ENCODE measurements around the gene ERC2. TPM values are rescaled to one million over a fixed set of nuclear protein-coding genes. Genes with fewer than 3 reads are reported as not detected.

ERC2 gene
- total and polyA plus RNA-seq, 2 of the 13 experiments (the other 11 are each of a cell fraction or from before 2014, with no cell fraction given) = 0.16 to 0.22 TPM

DNA sequence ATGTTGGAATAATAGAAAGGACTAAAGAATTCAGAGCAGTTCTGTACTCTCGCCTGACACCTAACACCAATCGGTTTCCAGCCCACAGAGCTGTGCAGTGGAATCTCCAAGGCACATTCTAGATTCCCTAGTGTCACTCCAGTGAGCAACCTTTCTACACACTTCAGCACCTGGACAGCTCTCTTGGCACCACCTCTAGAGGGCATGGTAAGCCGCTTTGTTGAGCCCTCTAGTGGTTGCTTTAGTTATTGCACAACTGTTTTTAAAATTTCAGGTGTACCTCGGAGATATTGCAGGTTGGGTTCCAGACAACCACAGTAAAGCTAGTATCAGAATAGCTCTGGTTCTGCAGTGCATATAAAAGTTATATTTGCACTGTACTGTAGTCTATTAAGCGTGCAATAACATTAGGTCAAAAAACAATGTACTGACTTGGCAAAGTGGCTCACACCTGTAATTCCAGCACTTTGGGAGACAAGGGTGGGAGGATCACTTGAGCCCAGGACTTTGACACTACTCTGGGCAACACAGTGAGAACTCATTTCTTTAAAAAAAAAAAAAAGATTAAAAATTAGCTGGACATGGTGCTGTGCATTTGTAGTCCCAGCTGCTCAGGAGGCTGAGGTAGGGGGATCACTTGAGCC, 26.5 kb upstream of the ERC2 start (continued):
- TF ChIP-seq CBX1 (IDR thresholded peaks at IDR 0.05; ENCODE audit: low read depth) (no peak), ZNF292 (CRISPR knock-in tag; IDR thresholded peaks at IDR 0.05; ENCODE audit: borderline replicate concordance, low read depth) (no peak), ZNF614 (CRISPR knock-in tag; IDR thresholded peaks at IDR 0.05; ENCODE audit: borderline replicate concordance) (peak; percentile 81), KLF15 (CRISPR knock-in tag; IDR thresholded peaks at IDR 0.05; ENCODE audit: borderline replicate concordance) (peak; percentile 86; the same call in 1 of the 2 replicates), REPIN1 (CRISPR knock-in tag; IDR thresholded peaks at IDR 0.05; ENCODE audit: borderline replicate concordance, low read depth) (peak; percentile 85; the same call in 1 of the 2 replicates), DNMT1 (CRISPR knock-in tag; IDR thresholded peaks at IDR 0.05) (no peak), TCF7L2 (IDR thresholded peaks at IDR 0.05; ENCODE audit: low read depth, low read length) (no peak), ZNF180 (CRISPR knock-in tag; IDR thresholded peaks at IDR 0.05; ENCODE audit: borderline replicate concordance, low read depth) (no peak), ZIK1 (CRISPR knock-in tag; IDR thresholded peaks at IDR 0.05; ENCODE audit: borderline replicate concordance, low read depth) (no peak), SATB2 (CRISPR knock-in tag; IDR thresholded peaks at IDR 0.05) (peak; percentile 94; the same call in 1 of the 2 replicates), HNRNPK (IDR thresholded peaks at IDR 0.05; ENCODE audit: low read depth, low read length, poor library complexity, severe bottlenecking) (no peak), ZNF432 (CRISPR knock-in tag; IDR thresholded peaks at IDR 0.05; ENCODE audit: borderline replicate concordance) (no peak), ZNF7 (CRISPR knock-in tag; IDR thresholded peaks at IDR 0.05) (peak; percentile 66)
- TF ChIP-seq, protein P1, sequence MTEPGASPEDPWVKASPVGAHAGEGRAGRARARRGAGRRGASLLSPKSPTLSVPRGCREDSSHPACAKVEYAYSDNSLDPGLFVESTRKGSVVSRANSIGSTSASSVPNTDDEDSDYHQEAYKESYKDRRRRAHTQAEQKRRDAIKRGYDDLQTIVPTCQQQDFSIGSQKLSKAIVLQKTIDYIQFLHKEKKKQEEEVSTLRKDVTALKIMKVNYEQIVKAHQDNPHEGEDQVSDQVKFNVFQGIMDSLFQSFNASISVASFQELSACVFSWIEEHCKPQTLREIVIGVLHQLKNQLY (CRISPR knock-in tag; IDR thresholded peaks at IDR 0.05) = peak; percentile 61; the same call in 1 of the 2 replicates
- TF ChIP-seq, protein P2, sequence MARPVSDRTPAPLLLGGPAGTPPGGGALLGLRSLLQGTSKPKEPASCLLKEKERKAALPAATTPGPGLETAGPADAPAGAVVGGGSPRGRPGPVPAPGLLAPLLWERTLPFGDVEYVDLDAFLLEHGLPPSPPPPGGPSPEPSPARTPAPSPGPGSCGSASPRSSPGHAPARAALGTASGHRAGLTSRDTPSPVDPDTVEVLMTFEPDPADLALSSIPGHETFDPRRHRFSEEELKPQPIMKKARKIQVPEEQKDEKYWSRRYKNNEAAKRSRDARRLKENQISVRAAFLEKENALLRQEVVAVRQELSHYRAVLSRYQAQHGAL (CRISPR knock-in tag; IDR thresholded peaks at IDR 0.05; ENCODE audit: not compliant biosample characterization) = no peak
- TF ChIP-seq, protein P3, sequence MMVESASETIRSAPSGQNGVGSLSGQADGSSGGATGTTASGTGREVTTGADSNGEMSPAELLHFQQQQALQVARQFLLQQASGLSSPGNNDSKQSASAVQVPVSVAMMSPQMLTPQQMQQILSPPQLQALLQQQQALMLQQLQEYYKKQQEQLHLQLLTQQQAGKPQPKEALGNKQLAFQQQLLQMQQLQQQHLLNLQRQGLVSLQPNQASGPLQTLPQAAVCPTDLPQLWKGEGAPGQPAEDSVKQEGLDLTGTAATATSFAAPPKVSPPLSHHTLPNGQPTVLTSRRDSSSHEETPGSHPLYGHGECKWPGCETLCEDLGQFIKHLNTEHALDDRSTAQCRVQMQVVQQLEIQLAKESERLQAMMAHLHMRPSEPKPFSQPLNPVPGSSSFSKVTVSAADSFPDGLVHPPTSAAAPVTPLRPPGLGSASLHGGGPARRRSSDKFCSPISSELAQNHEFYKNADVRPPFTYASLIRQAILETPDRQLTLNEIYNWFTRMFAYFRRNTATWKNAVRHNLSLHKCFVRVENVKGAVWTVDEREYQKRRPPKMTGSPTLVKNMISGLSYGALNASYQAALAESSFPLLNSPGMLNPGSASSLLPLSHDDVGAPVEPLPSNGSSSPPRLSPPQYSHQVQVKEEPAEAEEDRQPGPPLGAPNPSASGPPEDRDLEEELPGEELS (CRISPR knock-in tag; IDR thresholded peaks at IDR 0.05) = peak; percentile 65; the same call in 1 of the 2 replicates
- TF ChIP-seq, protein P4, sequence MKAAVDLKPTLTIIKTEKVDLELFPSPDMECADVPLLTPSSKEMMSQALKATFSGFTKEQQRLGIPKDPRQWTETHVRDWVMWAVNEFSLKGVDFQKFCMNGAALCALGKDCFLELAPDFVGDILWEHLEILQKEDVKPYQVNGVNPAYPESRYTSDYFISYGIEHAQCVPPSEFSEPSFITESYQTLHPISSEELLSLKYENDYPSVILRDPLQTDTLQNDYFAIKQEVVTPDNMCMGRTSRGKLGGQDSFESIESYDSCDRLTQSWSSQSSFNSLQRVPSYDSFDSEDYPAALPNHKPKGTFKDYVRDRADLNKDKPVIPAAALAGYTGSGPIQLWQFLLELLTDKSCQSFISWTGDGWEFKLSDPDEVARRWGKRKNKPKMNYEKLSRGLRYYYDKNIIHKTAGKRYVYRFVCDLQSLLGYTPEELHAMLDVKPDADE (CRISPR knock-in tag; IDR thresholded peaks at IDR 0.05) = 0 out of 2 replicates have a peak, but pooled peaks have one; percentile 52
- TF ChIP-seq, protein P5, sequence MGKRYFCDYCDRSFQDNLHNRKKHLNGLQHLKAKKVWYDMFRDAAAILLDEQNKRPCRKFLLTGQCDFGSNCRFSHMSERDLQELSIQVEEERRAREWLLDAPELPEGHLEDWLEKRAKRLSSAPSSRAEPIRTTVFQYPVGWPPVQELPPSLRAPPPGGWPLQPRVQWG (CRISPR knock-in tag; IDR thresholded peaks at IDR 0.05; ENCODE audit: borderline replicate concordance, low read depth) = no peak
- TF ChIP-seq, protein P6, sequence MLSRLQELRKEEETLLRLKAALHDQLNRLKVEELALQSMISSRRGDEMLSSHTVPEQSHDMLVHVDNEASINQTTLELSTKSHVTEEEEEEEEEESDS (CRISPR knock-in tag; IDR thresholded peaks at IDR 0.05; ENCODE audit: borderline replicate concordance) = peak; percentile 83; the same call in 1 of the 2 replicates
- TF ChIP-seq, protein P7, sequence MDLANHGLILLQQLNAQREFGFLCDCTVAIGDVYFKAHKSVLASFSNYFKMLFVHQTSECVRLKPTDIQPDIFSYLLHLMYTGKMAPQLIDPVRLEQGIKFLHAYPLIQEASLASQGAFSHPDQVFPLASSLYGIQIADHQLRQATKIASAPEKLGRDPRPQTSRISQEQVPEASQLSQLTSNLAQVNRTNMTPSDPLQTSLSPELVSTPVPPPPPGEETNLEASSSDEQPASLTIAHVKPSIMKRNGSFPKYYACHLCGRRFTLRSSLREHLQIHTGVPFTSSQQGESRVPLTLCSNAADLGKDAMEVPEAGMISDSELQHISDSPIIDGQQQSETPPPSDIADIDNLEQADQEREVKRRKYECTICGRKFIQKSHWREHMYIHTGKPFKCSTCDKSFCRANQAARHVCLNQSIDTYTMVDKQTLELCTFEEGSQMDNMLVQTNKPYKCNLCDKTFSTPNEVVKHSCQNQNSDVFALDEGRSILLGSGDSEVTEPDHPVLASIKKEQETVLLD (CRISPR knock-in tag; IDR thresholded peaks at IDR 0.05; ENCODE audit: low read depth) = no peak
- TF ChIP-seq, protein P8, sequence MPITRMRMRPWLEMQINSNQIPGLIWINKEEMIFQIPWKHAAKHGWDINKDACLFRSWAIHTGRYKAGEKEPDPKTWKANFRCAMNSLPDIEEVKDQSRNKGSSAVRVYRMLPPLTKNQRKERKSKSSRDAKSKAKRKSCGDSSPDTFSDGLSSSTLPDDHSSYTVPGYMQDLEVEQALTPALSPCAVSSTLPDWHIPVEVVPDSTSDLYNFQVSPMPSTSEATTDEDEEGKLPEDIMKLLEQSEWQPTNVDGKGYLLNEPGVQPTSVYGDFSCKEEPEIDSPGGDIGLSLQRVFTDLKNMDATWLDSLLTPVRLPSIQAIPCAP (CRISPR knock-in tag; IDR thresholded peaks at IDR 0.05; ENCODE audit: low read depth) = no peak
